Neural progenitor cell (in vitro differentiated cells): ENCODE results near the gene SLC25A26. TPM values are rescaled to one million over a fixed set of nuclear protein-coding genes. Genes with fewer than 3 reads are reported as not detected.

Source experiments
- DNase-seq: peaks from one replicate; pipeline ENCODE4 v3.0.0-alpha.2; 2016; ENCODE audit warnings: low spot score
- H2AFZ ChIP-seq: fragments of 200-600 bp; sonication (generic); replicated peaks from 2 replicates; pipeline ENCODE4 v1.6.1; 2016; ENCODE audit warnings: antibody characterized with exemption
- H3F3A ChIP-seq: fragments of 200-600 bp; sonication (generic); 2 replicates; pipeline ENCODE4 v1.6.1; 2016; ENCODE audit warnings: antibody characterized with exemption, low read depth
- H3K27ac ChIP-seq: fragments of 200-600 bp; sonication (generic); 2 replicates; pipeline ENCODE4 v1.5.1; 2016; ENCODE audit warnings: mild to moderate bottlenecking
- H3K27me3 ChIP-seq: fragments of 200-600 bp; sonication (generic); 2 replicates; pipeline ENCODE4 v1.6.1; 2016; ENCODE audit warnings: mild to moderate bottlenecking, moderate library complexity
- H3K36me3 ChIP-seq: fragments of 200-600 bp; sonication (generic); 2 replicates; pipeline ENCODE4 v1.5.1; 2016
- H3K4me1 ChIP-seq: fragments of 200-600 bp; sonication (generic); 2 replicates; pipeline ENCODE4 v1.6.1; 2016; ENCODE audit warnings: mixed run types
- H3K4me2 ChIP-seq: fragments of 200-600 bp; sonication (generic); 2 replicates; pipeline ENCODE4 v1.6.1; 2016
- H3K4me3 ChIP-seq: fragments of 200-600 bp; sonication (generic); 2 replicates; pipeline ENCODE4 v1.5.1; 2016
- H3K79me2 ChIP-seq: fragments of 200-600 bp; sonication (generic); 2 replicates; pipeline ENCODE4 v1.6.1; 2016; ENCODE audit warnings: low read depth
- H3K9ac ChIP-seq: fragments of 200-600 bp; sonication (generic); 2 replicates; pipeline ENCODE4 v1.6.1; 2016
- H3K9me3 ChIP-seq: fragments of 200-600 bp; sonication (generic); 2 replicates; pipeline ENCODE4 v1.5.1; 2016; ENCODE audit warnings: low read depth
- H4K20me1 ChIP-seq: fragments of 200-600 bp; sonication (generic); 2 replicates; pipeline ENCODE4 v1.6.1; 2016; ENCODE audit warnings: low read depth
- H3K27ac Mint-ChIP-seq: 3 replicates; pipeline ENCODE4 v1.8.0; 2021; ENCODE audit warnings: mixed read lengths
- H3K27me3 Mint-ChIP-seq: 2 replicates; pipeline ENCODE4 v1.8.0; 2022; ENCODE audit warnings: low read depth, mild to moderate bottlenecking, inconsistent platforms, moderate library complexity, mixed read lengths; ENCODE audit not compliant: insufficient read depth
- H3K36me3 Mint-ChIP-seq: 3 replicates; pipeline ENCODE4 v1.8.0; 2021; ENCODE audit warnings: mixed read lengths
- H3K4me1 Mint-ChIP-seq: 3 replicates; pipeline ENCODE4 v1.8.0; 2021; ENCODE audit warnings: mixed read lengths
- H3K4me3 Mint-ChIP-seq: 3 replicates; pipeline ENCODE4 v1.8.0; 2021; ENCODE audit warnings: mild to moderate bottlenecking, moderate library complexity, mixed read lengths
- H3K9me3 Mint-ChIP-seq: 3 replicates; pipeline ENCODE4 v1.8.0; 2020; ENCODE audit warnings: mixed read lengths
- CTCF ChIP-seq: fragments of 200-600 bp; sonication (generic); IDR thresholded peaks from 2 replicates; pipeline ENCODE4 v1.5.1; 2017; ENCODE audit warnings: antibody characterized with exemption, mild to moderate bottlenecking
- EZH2 ChIP-seq: fragments of 200-600 bp; sonication (generic); IDR thresholded peaks from 2 replicates; pipeline ENCODE4 v1.6.1; 2017; ENCODE audit warnings: antibody characterized with exemption, mild to moderate bottlenecking, moderate library complexity
- EZH2phosphoT487 ChIP-seq: fragments of 200-600 bp; sonication (generic); IDR thresholded peaks from 2 replicates; pipeline ENCODE4 v1.6.1; 2017; ENCODE audit warnings: antibody characterized with exemption
- total RNA-seq: library from RNA; depleted of rRNA; stranded (reverse); fragments of >200 nt; gene quantifications from 2 replicates; pipeline ENCODE4 v1.2.3, GENCODE V29; 2015; ENCODE audit warnings: low replicate concordance

SLC25A26 gene
- total RNA-seq, 1 donor from 2014 or later: 17.0 TPM

GRCh38 chr3:66338927-66339326 lies 118.1 kb downstream of the SLC25A26 start:
- H4K20me1 ChIP-seq: no peaks in the 10 kb centered on the region
- peaks cover 14% of the 10 kb centered on the region for H3K4me1 ChIP-seq
- H3K27me3 Mint-ChIP-seq: peaks cover 2% of the 10 kb centered on the region
- no peaks in the 10 kb centered on the region for H3K36me3 Mint-ChIP-seq
- H3K4me1 Mint-ChIP-seq: peaks cover 2% of the 10 kb centered on the region
- no peaks in the 10 kb centered on the region for H3K9me3 Mint-ChIP-seq
- no peak overlapping the region for H3K9ac ChIP-seq
- TF ChIP-seq EZH2: no peak
- no peaks in the 10 kb centered on the region for H3K79me2 ChIP-seq
- H3K27ac ChIP-seq: no peak overlapping the region
- H3K27me3 ChIP-seq: no peaks in the 10 kb centered on the region
- no peak overlapping the region for H3K27ac Mint-ChIP-seq
- H2AFZ ChIP-seq: no peak overlapping the region
- no peak overlapping the region for H3K4me3 Mint-ChIP-seq
- no peaks in the 10 kb centered on the region for H3K9me3 ChIP-seq
- H3K4me3 ChIP-seq: no peak overlapping the region
- DNase-seq: no peak
- no peak overlapping the region for H3K4me2 ChIP-seq
- H3K36me3 ChIP-seq: no peaks in the 10 kb centered on the region
- H3F3A ChIP-seq: peaks cover 4% of the 10 kb centered on the region

- no peaks in the 10 kb centered on the region for H3K36me3 ChIP-seq
- H3K9me3 ChIP-seq: no peaks in the 10 kb centered on the region
- no peak for DNase-seq
- H3K36me3 Mint-ChIP-seq: peaks cover 6% of the 10 kb centered on the region
- H3K9ac ChIP-seq: no peak overlapping the region
- H3K4me3 Mint-ChIP-seq: no peak overlapping the region
- H3K27ac Mint-ChIP-seq: no peak overlapping the region
- H3K79me2 ChIP-seq: no peaks in the 10 kb centered on the region
- H3F3A ChIP-seq: no peaks in the 10 kb centered on the region
- no peak for TF ChIP-seq CTCF
- no peak for TF ChIP-seq EZH2
- TF ChIP-seq EZH2phosphoT487: no peak
- H3K4me2 ChIP-seq: no peak overlapping the region
- H3K27me3 Mint-ChIP-seq: peaks cover 2% of the 10 kb centered on the region
- no peak overlapping the region for H3K4me3 ChIP-seq
- no peaks in the 10 kb centered on the region for H4K20me1 ChIP-seq
- no peaks in the 10 kb centered on the region for H3K4me1 ChIP-seq
- no peak overlapping the region for H3K27ac ChIP-seq
- no peaks in the 10 kb centered on the region for H3K4me1 Mint-ChIP-seq
- H3K9me3 Mint-ChIP-seq: peaks cover 3% of the 10 kb centered on the region
- H3K27me3 ChIP-seq: no peaks in the 10 kb centered on the region
- H2AFZ ChIP-seq: no peak overlapping the region
These were observed 122.0 kb downstream of the SLC25A26 start for GRCh38 chr3:66342717-66343356.

- Mint-ChIP-seq H3K27ac (no peak overlapping the region), H3K27me3 (peaks cover 2% of the 10 kb centered on the region), H3K4me1 (peaks cover 2% of the 10 kb centered on the region), H3K9me3 (peaks cover 3% of the 10 kb centered on the region), H3K4me3 (no peak overlapping the region), H3K36me3 (peaks cover 8% of the 10 kb centered on the region)
- H3K27me3 ChIP-seq: no peaks in the 10 kb centered on the region
- H2AFZ ChIP-seq: no peak overlapping the region
- no peak overlapping the region for H3K4me2 ChIP-seq
- no peak for DNase-seq
- H3K27ac ChIP-seq: no peak overlapping the region
- H3K9me3 ChIP-seq: no peaks in the 10 kb centered on the region
- no peaks in the 10 kb centered on the region for H4K20me1 ChIP-seq
- TF ChIP-seq EZH2phosphoT487 (no peak), EZH2 (no peak)
- no peak overlapping the region for H3K9ac ChIP-seq
- H3K4me1 ChIP-seq: no peaks in the 10 kb centered on the region
- no peaks in the 10 kb centered on the region for H3F3A ChIP-seq
- H3K36me3 ChIP-seq: no peaks in the 10 kb centered on the region
- H3K79me2 ChIP-seq: no peaks in the 10 kb centered on the region
- no peak overlapping the region for H3K4me3 ChIP-seq
These were observed 123.6 kb downstream of the SLC25A26 start for GRCh38 chr3:66344391-66344811.

- H3K4me1 Mint-ChIP-seq: peaks cover 2% of the 10 kb centered on the region
- H3K27me3 Mint-ChIP-seq: peaks cover 2% of the 10 kb centered on the region
These were observed 124.2 kb downstream of the SLC25A26 start for GRCh38 chr3:66344848-66345578.

More at GRCh38 chr3:66344848-66345578, 124.2 kb downstream of the SLC25A26 start:
- no peak overlapping the region for H3K27ac ChIP-seq
- no peak overlapping the region for H3K4me3 ChIP-seq
- H3K79me2 ChIP-seq: no peaks in the 10 kb centered on the region
- no peak overlapping the region for H2AFZ ChIP-seq
- no peak overlapping the region for H3K4me2 ChIP-seq
- no peaks in the 10 kb centered on the region for H3K9me3 ChIP-seq
- no peaks in the 10 kb centered on the region for H3K4me1 ChIP-seq
- no peak overlapping the region for H3K4me3 Mint-ChIP-seq
- H3K36me3 ChIP-seq: no peaks in the 10 kb centered on the region
- H3F3A ChIP-seq: no peaks in the 10 kb centered on the region
- peaks cover 8% of the 10 kb centered on the region for H3K36me3 Mint-ChIP-seq
- no peaks in the 10 kb centered on the region for H3K27me3 ChIP-seq
- no peaks in the 10 kb centered on the region for H4K20me1 ChIP-seq
- H3K27ac Mint-ChIP-seq: no peak overlapping the region
- peaks cover 3% of the 10 kb centered on the region for H3K9me3 Mint-ChIP-seq
- no peak overlapping the region for H3K9ac ChIP-seq
- DNase-seq: no peak
- no peak for TF ChIP-seq EZH2phosphoT487
- no peak for TF ChIP-seq EZH2
- TF ChIP-seq CTCF: no peak
